HG03457 (cell line): ENCODE data around the gene MAP3K14.
"Not testable (repeated sequence)": the region's sequence is repeated elsewhere in the genome, so short reads cannot be mapped to it uniquely, and the experiment has no call there.

Experiments
- ATAC-seq: cut with Tn5 transposase; IDR thresholded peaks from one replicate; pipeline ENCODE4 v1.9.1; 2021; ENCODE audit warnings: moderate number of reproducible peaks; ENCODE audit not compliant: unreplicated experiment

The MAP3K14 gene

DNA sequence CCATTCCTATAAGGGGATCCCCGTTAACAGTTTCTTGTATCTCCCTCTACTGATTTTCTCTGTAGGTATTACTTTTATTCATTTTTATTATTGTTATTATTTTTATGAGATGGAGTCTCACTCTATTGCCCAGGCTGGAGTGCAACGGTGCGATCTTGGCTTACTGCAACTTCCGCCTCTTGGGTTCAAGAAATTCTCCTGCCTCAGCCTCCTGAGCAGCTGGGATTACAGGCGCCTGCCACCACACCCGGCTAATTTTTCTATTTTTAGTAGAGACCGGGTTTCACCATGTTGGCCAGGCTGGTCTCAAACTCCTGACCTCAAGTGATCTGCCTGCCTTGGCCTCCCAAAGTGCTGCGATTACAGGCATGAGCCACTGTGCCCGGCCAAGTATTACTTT, 14.6 kb downstream of the MAP3K14 start:
- not testable (repeated sequence) for ATAC-seq

DNA sequence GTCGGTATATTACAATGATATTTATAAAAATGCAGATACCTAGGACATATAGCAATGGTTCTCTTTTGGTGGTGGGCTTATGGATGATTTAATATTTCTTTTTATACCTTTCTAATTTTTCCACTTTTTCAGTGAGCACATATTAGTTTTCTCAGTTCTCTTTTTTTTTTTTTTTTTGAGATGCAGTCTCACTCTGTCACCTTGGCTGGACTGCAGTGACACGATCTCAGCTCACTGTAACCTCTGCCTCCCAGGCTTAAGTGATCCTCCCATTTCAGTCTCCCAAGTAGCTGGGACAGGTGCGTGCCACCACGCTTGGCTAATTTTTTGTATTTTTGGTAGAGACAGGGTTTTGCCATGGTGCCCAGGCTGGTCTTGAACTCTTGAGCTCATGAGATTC, 15.1 kb downstream of the MAP3K14 start:
- no peak for ATAC-seq

DNA sequence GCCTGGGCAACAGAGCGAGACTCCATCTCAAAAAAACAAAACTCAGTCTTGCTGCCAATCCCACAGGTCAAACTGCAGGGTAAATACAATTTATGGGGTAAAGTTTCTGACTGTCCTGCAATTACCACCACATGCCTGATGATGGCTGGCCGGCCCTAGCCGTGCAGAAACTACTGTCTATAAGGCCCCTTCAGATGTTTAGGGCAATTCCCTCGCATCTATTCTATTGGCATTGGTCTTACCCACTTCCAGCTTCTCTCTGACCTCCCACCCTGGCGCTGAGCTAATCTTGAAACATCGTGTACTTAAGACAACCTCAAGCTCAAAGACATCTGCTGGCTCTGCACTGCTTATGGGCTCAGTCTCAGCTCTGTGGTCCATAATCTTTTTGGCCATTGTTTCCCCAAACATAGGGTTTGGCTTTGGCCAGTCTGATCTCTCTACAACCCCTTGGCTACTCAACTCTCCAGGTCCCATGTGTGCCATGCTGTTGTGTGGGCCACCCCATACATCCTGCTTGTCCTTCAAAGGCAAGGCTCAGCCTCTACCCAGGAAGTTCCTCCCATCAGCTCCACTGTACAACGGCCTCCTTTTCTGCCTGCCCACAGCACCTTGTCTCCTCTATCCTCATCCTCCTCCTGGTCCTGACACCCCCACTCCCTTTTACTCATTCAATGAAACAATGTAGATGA, 16.6 kb downstream of the MAP3K14 start:
- no peak for ATAC-seq

DNA sequence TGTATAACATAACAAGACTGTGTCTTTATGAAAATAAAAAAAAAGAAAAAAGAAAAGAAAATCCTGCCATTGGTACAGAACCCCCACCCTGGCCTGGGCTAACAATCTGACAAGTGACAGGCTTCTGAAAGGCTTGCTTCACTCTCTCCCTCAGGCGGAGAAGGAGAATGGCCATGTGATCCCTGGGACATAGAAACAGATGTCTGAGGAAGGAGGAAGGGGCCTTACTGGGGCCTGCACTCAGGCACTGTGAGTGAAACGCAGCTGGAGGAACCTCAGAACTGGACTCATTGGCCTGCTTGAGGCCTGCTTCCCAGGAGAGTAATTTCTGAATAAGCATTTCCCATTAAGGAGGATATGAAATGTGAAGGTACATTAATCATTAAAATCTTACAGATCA, 17.5 kb downstream of the MAP3K14 start:
- no peak for ATAC-seq

DNA sequence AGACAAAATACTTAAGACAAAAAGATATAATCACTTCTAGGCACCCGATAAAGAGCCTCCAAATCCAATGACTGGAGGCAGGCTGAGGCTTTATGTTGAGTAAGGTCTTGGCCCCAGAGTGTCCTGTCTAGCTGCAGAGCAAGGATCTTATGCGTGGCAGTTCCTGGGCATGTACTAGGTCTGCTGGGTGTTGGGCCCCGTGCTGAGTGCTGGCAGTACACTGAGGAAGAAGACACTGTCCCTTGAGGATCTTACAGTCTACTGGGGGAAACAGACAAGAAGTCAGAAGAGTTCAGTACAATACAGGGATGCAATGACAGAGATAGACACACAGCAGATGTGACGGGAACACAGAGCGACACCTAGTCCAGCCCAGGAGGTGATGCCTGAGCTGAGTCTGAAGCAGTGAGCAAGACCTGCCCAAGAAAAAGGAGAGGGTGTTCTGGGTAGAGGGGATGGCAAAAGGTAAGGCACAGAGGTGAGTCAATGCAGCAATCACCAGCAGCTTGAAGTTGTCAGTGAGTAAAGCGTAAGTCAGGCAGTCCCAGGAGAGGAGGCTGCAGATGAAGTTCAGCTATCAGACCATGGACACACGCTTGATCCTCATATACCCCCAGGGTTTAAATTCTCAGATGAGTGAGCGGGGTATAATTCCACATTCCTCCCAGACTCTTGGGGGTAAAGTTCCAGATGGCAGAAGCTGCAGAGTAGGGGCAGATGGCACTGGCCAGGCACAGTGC, 18.1 kb downstream of the MAP3K14 start:
- no peak for ATAC-seq

DNA sequence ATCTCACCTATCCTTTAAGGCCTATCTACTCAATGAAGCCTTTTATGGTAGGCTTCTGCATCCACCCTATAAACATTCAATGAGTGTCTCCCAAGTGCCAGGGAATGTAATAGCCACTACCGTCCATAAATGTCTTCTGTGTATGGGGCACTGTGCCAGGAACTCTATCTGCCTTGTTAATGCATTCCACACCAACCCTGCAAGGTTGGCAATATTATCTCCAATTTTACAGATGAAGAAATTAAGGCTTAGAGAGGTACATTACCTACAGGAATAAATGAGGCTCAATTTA, 20.0 kb downstream of the MAP3K14 start:
- no peak for ATAC-seq

DNA sequence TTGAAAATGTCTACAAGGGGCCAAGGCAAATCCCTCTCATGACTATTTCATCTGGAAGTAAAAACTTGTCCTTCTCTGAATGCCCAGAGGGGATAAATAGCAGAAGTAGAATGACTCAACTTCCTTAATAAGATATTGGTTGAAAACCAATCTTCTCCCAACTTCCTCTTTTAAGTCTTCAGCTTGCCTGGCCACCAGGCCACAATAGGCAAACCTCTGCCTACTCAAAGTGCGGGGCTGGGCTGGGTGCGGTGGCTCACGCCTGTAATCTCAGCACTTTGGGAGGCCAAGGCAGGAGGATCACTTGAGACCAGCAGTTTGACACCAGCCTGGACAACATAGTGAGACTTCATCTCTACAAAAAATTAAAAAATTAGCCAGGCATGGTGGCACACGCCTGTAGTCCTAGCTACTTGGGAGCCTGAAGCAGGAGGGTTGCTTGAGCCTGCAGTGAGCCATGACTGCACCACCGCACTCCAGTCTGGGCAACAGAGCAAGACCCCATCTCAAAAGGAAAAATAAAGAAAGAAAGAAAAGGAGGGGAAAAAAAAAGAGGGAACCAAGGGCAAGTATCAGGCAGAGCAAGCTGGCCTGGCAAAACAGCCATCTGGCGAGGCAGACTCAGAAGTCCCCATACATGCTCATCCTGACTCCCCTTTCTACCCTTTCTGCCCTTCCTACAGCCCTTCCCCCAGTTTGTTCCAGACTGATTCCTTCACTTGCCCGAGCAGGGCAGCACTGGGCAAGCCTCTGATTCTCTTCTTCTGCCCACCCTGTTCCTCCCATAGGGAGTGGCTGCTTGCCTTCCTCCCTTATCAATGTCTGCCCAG, 20.6 kb downstream of the MAP3K14 start:
- ATAC-seq = no peak

DNA sequence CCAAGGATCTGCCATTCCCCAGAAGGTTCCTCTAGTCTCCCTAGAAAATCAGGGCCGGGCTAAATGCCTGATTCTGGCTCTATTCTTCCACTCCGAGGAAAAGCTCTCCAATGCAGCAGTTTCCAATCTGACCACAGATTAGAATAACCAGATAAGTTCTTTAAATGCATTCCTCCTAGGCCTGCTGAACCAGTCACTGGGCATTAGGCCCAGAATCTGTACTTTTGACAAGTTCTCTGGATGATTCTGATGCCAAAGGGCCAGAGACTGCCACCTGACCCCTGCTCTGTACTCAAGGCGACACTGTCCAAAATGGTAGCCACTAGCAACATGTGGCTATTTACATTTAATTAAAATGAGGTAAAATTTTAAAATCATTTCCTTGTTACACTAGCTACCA, 22.3 kb downstream of the MAP3K14 start:
- no peak for ATAC-seq

DNA sequence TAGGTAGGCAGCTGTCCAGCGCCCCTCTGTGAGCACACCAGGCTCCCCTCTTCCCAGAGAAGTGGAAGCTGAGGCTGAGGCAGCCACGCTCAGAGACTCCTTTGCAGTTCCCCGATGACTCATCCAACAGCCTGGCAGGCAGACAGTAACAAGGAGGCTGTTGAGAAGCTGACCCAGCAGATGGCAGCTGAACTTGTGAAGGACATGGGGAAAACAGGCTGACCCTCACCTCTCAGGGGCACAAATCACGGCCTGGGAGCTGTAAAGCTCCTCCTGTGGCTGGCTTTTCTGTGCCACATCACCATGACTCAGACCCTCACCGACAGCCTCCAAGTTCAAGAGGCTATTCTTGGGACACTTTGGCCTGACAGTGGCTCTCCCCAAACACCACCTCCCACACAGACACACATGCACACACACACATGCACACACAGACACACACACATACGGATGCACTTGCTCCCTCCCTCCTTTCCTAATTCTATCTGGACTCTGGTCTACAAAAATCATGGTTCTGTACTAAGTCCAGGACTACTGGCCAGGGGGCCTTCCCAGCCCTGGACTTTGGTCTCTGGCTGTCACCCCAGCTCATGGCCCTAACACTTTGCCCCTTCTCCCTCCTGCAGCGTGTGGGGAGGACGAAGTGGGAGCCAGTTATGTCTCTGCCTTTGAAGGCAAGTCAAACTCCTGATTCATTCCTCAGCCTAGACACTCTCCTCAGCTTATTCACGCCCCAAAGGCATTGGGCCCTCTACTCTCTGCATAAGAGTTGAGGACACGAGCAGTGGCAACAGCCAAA, 23.2 kb downstream of the MAP3K14 start:
- ATAC-seq = no peak

DNA sequence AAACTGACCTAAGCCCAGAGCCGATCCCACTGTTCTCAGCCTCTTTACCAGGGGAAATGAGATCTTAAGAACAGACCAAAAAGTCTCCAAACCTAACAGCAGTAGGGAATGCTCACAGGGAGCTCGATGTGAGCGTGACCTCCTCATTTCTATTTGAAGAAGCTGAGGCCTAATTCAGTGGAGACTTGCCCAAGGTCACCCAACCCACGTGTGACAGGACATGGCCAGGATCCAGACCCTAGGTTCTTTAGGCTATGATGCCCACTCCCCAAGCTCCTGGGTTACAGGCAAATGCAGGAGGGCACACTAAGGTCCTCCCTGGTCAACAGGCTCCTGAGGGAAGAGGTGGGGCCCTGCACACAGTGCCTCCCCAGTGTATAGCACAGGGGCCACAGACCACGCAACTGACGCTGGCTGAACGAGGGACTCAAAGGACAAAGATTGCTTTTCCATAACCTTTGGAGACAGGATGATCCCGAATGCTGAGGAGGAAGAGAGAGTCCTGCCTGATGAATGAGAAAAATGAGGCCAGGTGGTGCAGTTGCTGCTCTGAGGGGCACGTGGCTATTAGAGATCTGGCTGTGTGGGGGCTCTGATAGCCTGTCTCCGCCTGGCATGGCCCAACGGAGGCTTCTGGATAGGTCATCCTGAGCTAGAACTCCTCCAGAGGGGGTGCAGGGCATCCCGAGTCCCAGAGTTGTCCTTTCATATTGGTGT, 24.0 kb downstream of the MAP3K14 start:
- ATAC-seq = no peak

DNA sequence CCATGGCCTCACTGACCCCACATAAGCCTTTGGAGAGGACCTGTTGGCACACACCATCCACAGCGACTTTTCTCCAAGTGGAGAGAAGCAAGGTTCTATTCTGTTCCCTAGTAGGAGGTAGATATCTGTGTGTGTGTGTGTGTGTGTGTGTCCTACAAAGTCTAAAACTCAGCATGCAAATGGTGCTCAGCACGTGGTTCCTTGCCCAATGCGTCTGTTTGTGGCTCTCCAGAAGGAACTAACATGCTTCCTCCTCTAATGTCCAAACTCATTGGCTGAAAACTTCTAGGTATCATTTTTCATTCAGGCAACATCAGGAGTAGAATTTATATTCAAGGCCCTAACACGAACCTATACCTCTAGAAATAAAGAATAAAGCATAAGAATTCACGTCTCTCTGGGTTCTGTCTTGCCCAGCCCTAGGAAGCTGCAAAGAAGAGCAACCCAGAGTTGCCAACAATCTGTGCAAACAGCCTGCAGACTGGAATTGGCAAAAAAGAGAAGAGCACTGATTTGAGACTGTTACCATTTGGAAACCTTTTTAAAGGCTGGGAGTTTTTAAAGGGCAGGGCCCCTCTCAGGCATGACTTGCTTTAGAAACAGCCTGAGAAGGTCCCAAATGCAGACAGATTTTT, 25.5 kb downstream of the MAP3K14 start:
- no peak for ATAC-seq

DNA sequence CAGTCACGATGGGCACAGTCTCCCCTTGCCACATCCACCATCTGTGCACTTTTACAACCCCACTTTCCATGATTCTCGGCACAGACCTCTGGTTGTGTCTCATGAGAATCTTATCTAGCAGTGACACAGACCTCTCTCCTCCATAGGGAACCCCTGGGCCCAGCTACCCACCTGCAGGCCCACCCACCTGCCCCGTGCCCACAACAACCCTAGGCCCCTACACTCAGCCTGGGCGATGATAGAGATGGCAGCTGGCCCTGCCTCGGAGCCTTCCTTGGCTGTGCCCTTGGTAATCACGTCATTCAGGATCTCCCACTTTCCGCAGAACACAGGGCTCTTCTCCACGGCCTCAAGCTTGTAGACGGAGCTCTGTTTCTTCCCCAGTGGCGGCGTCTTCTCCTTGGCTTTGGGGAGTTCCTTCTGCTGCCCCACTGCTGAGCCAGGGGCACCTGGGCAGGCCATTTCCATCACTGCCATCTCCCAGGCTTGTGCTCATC, 26.5 kb downstream of the MAP3K14 start:
- no peak for ATAC-seq

DNA sequence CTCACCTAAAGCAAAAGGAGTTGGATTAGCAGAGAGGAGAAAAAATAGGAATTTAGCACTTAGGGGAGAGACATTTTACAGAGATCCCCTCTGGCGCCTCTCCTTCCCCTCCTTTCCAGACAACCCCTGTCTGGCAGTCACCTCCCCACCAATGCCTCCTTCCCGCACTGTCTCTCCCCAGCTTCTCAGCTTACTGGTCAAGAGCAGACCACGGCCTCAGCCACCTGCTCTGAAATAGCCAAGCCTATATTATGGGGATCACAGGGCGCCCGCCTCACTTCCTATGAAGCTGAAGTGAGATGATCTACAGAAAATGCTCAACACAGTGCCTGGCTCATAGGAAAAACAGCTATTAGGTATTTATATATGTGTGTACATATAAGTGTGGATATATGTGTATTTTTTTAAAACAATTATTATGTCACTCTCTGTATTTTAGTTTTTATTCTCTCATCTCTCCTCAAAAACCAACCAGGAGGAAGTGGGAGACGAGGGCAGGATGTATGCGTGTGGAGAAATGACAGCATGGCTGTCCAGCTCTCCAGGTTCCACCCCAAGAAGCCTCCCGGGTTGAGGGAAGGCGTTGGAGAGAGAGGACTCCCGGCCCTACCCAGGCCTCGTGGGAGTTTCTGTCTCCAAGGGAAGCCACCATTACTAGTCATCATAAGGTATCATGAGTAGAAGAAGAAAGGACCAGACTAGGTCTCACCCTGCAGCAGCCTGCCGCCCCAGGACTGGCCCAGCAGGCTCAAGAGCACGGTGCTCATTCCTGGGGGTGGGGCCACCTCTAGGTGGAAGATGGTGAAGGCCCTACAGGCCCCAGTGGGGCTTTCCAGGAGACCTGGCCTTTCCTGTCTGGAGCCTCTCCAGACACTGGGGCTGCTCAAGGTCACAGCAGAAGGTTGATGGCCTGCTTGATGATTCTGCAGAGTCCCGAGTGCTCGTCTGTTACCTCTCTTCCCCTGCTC, 27.2 kb downstream of the MAP3K14 start:
- ATAC-seq = no peak

DNA sequence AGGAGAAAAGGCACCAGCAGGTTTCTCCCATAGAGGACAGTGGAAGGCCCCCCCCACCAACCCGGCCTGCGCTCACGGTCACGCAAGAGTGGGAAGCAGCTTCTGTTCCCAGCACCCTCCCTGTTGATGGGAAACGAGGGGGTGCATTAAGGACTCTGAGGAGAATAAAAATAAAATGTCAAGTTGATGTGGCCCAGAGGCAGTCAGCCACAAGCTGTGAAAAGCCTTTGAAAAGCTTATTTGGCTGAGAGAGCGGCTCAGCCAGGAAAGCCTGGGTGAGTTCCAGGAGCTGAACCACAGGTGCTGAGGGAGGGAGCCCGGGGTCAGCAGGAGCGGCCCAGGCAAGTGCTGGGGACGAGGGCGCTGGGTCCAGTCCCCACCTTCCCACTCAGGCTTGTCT, 28.0 kb downstream of the MAP3K14 start:
- no peak for ATAC-seq

DNA sequence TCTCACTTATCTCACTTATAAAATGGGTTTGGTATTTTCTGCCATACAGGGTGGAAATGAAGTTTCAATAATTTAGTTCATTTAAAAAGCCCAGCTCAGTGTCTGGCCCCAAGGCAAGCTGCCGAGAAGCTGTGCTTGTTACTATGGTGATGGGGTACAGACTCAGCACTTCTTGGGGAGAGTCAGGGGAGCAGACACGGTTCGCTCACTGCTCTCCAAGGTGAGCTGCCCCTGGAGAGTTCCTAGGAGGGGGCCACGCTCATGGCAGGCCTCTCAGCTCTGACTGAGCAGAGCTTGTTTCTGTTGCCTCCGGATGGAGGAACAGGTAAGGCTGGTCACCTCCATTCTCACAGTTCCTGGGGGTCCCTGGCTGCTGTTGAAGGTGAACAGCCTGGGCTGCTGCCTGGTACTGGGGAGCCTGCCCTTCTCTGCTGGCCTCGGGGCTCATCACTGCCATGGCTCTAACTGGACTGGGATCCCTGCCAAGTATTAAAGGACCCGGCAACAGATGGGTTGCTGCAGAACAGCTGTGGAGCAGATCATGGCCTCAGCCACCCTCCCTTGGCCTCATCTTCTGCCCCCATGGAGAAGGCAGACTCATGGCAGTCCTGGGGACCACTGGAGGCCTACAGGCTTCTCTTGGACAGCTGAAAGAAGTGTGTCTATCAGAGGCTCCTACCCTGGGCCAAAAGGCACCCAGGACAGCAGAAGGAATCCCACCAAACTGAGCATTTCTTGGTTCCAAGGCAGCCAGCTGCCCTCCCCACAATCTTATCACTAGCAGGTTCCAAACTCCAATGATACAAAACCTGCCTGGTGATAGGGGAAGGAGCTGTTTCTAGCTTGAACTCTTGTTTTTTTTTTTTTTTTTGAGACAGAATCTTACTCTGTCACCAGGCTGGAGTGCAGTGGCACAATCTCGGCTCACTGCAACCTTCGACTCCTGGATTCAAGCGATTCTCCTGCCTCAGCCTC, 29.0 kb downstream of the MAP3K14 start:
- ATAC-seq = no peak

DNA sequence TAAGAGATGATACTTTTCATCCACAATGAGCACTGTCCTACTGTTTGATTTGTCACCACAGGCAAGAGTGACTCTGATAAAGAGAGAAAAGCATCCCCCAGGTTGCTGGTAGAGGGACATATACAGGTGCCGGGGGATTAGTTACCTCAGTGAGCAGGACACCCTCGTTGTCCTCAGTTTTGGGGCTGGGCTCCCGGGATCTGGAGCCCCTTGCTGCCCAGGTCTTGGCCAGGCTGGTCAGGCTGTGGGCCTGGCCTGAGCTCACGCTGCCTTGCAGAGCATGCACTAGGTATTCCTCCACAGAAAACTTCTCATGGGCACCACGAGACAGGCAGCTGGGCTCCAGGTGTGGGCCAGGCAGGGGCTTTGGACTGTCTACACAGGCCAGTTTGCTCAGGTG, 30.5 kb downstream of the MAP3K14 start:
- no peak for ATAC-seq
